ENCODE data around the gene PCDHGA5.
"Not testable (repeated sequence)": the region's sequence is repeated elsewhere in the genome, so short reads cannot be mapped to it uniquely, and the experiment has no call there.

- not testable (repeated sequence) for TF ChIP-seq CTCF, POLR2A, POLR2AphosphoS5 (IDR thresholded peaks at IDR 0.05)
Observed at GRCh38 chr5:141340781-141341354, 23.1 kb upstream of the PCDHGA5 start.

All from upper lobe of left lung (tissue), 4 donors.